K562 (cell line): Measurements from ENCODE around the gene GAL3ST1. TPM values are rescaled to one million over a fixed set of nuclear protein-coding genes. Genes with fewer than 3 reads are reported as not detected.

Experiments
- CC2D1A ChIP-seq: fragments of 450-650 bp; IDR thresholded peaks from 2 replicates; pipeline ENCODE4 v1.6.1; 2017; ENCODE audit warnings: mild to moderate bottlenecking
- CTBP1 ChIP-seq: fragments of 450-650 bp; IDR thresholded peaks from 2 replicates; pipeline ENCODE4 v1.6.1; 2016; ENCODE audit warnings: borderline replicate concordance
- DIDO1 ChIP-seq: fragments of 450-650 bp; IDR thresholded peaks from 2 replicates; pipeline ENCODE4 v1.6.1; 2016; ENCODE audit warnings: low read depth, missing biosample characterization, missing genetic modification characterization
- ESRRB ChIP-seq: fragments of 250-450 bp; sonication (Bioruptor Pico); IDR thresholded peaks from 2 replicates; pipeline ENCODE4 v1.5.0; 2020; ENCODE audit warnings: mild to moderate bottlenecking, moderate library complexity, borderline replicate concordance
- ETV5 ChIP-seq: sonication (generic); formaldehyde crosslinking; IDR thresholded peaks from 2 replicates; pipeline ENCODE4 v1.4.0; 2020; ENCODE audit warnings: low read depth, mild to moderate bottlenecking, missing genetic modification reagents
- KLF6 ChIP-seq: fragments of 250-450 bp; sonication (Bioruptor Pico); IDR thresholded peaks from 2 replicates; pipeline ENCODE4 v1.4.0; 2020; ENCODE audit warnings: mild to moderate bottlenecking, moderate library complexity, borderline replicate concordance
- NR2C2 ChIP-seq, 2 experiments: fragments of 200-800 bp in 1 of 2; sonication (Bioruptor generic) in 1 of 2; sonication (generic) in 1 of 2; formaldehyde crosslinking in 1 of 2; IDR thresholded peaks; 2 replicates each; pipeline versions ENCODE4 v1.6.1 to v1.8.0; 2016 to 2022; ENCODE audit warnings: mild to moderate bottlenecking in 1 of 2, missing compliant biosample characterization in 1 of 2, missing genetic modification characterization in 1 of 2, missing genetic modification reagents in 1 of 2
- TARDBP ChIP-seq: fragments of 450-650 bp; IDR thresholded peaks from 2 replicates; pipeline ENCODE4 v1.6.1; 2016
- ZBTB7A ChIP-seq: IDR thresholded peaks from 2 replicates; pipeline ENCODE4 v1.6.1; 2011; ENCODE audit warnings: low read depth, mild to moderate bottlenecking, low read length, moderate library complexity, borderline replicate concordance; ENCODE audit not compliant: control insufficient read depth
- ZBTB8A ChIP-seq: fragments of 450-650 bp; IDR thresholded peaks from 2 replicates; pipeline ENCODE4 v1.6.1; 2018; ENCODE audit warnings: mild to moderate bottlenecking, moderate library complexity; ENCODE audit not compliant: partially characterized antibody
- ZNF124 ChIP-seq: sonication (generic); formaldehyde crosslinking; IDR thresholded peaks from 2 replicates; pipeline ENCODE4 v1.8.1; 2022; ENCODE audit warnings: missing genetic modification reagents
- ZNF274 ChIP-seq: IDR thresholded peaks from 2 replicates; pipeline ENCODE4 v1.6.1; 2011; ENCODE audit warnings: low read depth, mild to moderate bottlenecking, low read length, moderate library complexity, borderline replicate concordance
- ZNF507 ChIP-seq: conservative IDR thresholded peaks from 2 replicates; pipeline ENCODE4 v1.6.1; 2017; ENCODE audit warnings: missing genetic modification characterization, missing compliant biosample characterization
- ZNF77 ChIP-seq: fragments of 250-450 bp; sonication (Bioruptor Pico); IDR thresholded peaks from 2 replicates; pipeline ENCODE4 v1.5.0; 2020
- polyA plus RNA-seq, 8 experiments: library from polyadenylated mRNA; depleted of rRNA in 4 of 8; stranded (reverse) in 5 of 8; unstranded in 3 of 8; fragments of >200 nt; fragmentation: Nextera tagmentation in 2 of 8; fragmentation: Illumina TruSeq in 1 of 8; extraction: Ambion mirVana in 2 of 8; extraction: Trizol in 1 of 8; gene quantifications; 2 replicates each; pipeline versions ENCODE4 v1.2.1 to v1.2.3, GENCODE V29; 2011 to 2014; ENCODE audit warnings: inconsistent platforms in 1 of 8, missing spikeins in 1 of 8
- total RNA-seq, 7 experiments: library from RNA; depleted of rRNA in 6 of 7; stranded (reverse); fragments of >200 nt in 6 of 7; fragmentation: Illumina TruSeq in 2 of 7; extraction: Trizol in 2 of 7; gene quantifications; 2 replicates each; pipeline versions ENCODE4 v1.2.1 to v1.2.3, GENCODE V29; 2011 to 2021; ENCODE audit warnings: low replicate concordance in 1 of 7
- TF ChIP-seq, protein P1 (sequence below): fragments of 250-450 bp; sonication (Bioruptor Pico); IDR thresholded peaks from 2 replicates; pipeline ENCODE4 v1.5.0; 2021; ENCODE audit warnings: mild to moderate bottlenecking, borderline replicate concordance
- TF ChIP-seq, protein P2 (sequence below): fragments of 450-650 bp; IDR thresholded peaks from 2 replicates; pipeline ENCODE4 v1.6.1; 2016; ENCODE audit warnings: borderline replicate concordance
- TF ChIP-seq, protein P3 (sequence below): fragments of 450-650 bp; IDR thresholded peaks from 2 replicates; pipeline ENCODE4 v1.6.1; 2017; ENCODE audit warnings: antibody characterized with exemption
- TF ChIP-seq, protein P4 (sequence below), 3 experiments: IDR thresholded peaks in 2 of 3; conservative IDR thresholded peaks in 1 of 3; 2 replicates each; pipeline ENCODE4 v1.5.1; 2011 to 2012; ENCODE audit warnings: low read length in 3 of 3, mild to moderate bottlenecking in 3 of 3, control low read depth in 2 of 3, improper control_type of control experiment in 1 of 3, inconsistent platforms in 1 of 3, low read depth in 1 of 3, mixed read lengths in 1 of 3, moderate library complexity in 1 of 3; ENCODE audit not compliant: insufficient read depth in 2 of 3

The GAL3ST1 gene
- total and polyA plus RNA-seq, 9 of the 15 experiments (the other 6 are each of a cell fraction or from before 2014, with no cell fraction given) = 0.03 to 1.9 (median 0.33) TPM; not detected in 1

DNA sequence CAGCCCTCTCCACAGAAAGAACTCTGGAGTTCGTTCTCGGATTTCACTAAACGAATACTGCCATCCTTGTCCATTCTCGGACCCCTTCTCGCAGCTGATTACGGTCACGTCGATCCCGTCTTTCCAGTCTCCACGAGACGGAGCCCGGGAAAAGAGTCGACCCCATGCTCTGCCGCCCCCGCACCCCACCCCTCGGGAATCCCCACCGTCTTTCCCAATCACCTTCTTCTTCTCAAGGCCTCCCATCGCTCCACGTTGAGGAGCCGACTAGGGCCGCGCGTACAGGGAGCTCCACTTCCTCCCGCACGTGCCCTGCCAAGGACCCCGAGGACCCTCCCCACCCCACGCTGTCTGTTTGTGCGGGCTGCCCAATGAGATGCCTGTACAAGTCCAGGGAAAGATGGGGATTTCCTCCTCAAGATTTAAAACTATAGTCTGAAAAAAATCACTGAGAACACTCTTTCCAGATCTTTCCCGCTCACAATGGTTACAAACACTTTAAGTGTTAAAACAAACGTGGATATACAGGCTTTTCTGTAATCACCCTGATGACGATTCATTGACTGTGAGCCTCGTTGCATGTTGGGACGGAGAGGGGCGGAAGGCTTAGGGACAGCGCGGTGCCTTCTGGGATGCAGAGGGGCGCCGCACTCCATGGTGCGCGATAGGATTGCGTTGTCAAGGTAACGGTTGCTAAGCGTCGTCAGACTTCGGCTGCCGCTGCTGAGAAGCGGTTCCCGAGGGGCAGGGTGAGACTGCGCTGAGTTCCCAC, 17.3 kb upstream of the GAL3ST1 start, which contains the start of gene PES1 (continued):
- TF ChIP-seq NR2C2 (CRISPR knock-in tag; IDR thresholded peaks at IDR 0.05) (no peak), NR2C2 (tag; IDR thresholded peaks at IDR 0.05) (peak; percentile 51), DIDO1 (peak; percentile 86), ZNF274 (no peak), ZBTB8A (no peak), ZNF124 (CRISPR knock-in tag) (no peak), CTBP1 (peak; percentile 21; the same call in 1 of the 2 replicates), ZNF507 (tag) (no peak), KLF6 (no peak), CC2D1A (no peak), ZBTB7A (peak; percentile 90), TARDBP (no peak), ETV5 (CRISPR knock-in tag) (no peak), ESRRB (no peak), ZNF77 (no peak)
- TF ChIP-seq, protein P1, sequence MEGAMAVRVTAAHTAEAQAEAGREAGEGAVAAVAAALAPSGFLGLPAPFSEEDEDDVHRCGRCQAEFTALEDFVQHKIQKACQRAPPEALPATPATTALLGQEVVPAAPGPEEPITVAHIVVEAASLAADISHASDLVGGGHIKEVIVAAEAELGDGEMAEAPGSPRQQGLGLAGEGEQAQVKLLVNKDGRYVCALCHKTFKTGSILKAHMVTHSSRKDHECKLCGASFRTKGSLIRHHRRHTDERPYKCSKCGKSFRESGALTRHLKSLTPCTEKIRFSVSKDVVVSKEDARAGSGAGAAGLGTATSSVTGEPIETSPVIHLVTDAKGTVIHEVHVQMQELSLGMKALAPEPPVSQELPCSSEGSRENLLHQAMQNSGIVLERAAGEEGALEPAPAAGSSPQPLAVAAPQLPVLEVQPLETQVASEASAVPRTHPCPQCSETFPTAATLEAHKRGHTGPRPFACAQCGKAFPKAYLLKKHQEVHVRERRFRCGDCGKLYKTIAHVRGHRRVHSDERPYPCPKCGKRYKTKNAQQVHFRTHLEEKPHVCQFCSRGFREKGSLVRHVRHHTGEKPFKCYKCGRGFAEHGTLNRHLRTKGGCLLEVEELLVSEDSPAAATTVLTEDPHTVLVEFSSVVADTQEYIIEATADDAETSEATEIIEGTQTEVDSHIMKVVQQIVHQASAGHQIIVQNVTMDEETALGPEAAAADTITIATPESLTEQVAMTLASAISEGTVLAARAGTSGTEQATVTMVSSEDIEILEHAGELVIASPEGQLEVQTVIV (CRISPR knock-in tag) = no peak
- TF ChIP-seq, protein P2, sequence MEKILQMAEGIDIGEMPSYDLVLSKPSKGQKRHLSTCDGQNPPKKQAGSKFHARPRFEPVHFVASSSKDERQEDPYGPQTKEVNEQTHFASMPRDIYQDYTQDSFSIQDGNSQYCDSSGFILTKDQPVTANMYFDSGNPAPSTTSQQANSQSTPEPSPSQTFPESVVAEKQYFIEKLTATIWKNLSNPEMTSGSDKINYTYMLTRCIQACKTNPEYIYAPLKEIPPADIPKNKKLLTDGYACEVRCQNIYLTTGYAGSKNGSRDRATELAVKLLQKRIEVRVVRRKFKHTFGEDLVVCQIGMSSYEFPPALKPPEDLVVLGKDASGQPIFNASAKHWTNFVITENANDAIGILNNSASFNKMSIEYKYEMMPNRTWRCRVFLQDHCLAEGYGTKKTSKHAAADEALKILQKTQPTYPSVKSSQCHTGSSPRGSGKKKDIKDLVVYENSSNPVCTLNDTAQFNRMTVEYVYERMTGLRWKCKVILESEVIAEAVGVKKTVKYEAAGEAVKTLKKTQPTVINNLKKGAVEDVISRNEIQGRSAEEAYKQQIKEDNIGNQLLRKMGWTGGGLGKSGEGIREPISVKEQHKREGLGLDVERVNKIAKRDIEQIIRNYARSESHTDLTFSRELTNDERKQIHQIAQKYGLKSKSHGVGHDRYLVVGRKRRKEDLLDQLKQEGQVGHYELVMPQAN = peak; percentile 95
- TF ChIP-seq, protein P3, sequence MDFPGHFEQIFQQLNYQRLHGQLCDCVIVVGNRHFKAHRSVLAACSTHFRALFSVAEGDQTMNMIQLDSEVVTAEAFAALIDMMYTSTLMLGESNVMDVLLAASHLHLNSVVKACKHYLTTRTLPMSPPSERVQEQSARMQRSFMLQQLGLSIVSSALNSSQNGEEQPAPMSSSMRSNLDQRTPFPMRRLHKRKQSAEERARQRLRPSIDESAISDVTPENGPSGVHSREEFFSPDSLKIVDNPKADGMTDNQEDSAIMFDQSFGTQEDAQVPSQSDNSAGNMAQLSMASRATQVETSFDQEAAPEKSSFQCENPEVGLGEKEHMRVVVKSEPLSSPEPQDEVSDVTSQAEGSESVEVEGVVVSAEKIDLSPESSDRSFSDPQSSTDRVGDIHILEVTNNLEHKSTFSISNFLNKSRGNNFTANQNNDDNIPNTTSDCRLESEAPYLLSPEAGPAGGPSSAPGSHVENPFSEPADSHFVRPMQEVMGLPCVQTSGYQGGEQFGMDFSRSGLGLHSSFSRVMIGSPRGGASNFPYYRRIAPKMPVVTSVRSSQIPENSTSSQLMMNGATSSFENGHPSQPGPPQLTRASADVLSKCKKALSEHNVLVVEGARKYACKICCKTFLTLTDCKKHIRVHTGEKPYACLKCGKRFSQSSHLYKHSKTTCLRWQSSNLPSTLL = no peak
- TF ChIP-seq, protein P4, sequence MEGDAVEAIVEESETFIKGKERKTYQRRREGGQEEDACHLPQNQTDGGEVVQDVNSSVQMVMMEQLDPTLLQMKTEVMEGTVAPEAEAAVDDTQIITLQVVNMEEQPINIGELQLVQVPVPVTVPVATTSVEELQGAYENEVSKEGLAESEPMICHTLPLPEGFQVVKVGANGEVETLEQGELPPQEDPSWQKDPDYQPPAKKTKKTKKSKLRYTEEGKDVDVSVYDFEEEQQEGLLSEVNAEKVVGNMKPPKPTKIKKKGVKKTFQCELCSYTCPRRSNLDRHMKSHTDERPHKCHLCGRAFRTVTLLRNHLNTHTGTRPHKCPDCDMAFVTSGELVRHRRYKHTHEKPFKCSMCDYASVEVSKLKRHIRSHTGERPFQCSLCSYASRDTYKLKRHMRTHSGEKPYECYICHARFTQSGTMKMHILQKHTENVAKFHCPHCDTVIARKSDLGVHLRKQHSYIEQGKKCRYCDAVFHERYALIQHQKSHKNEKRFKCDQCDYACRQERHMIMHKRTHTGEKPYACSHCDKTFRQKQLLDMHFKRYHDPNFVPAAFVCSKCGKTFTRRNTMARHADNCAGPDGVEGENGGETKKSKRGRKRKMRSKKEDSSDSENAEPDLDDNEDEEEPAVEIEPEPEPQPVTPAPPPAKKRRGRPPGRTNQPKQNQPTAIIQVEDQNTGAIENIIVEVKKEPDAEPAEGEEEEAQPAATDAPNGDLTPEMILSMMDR (IDR thresholded peaks at IDR 0.05 in 2 of 3, conservative IDR thresholded peaks at IDR 0.05 in 1 of 3; ENCODE audit: insufficient read depth in 2 of 3, low read depth in 1 of 3, low read length in 3 of 3) = no peak
